Measurements from ENCODE around the gene TRAF1.

DNA sequence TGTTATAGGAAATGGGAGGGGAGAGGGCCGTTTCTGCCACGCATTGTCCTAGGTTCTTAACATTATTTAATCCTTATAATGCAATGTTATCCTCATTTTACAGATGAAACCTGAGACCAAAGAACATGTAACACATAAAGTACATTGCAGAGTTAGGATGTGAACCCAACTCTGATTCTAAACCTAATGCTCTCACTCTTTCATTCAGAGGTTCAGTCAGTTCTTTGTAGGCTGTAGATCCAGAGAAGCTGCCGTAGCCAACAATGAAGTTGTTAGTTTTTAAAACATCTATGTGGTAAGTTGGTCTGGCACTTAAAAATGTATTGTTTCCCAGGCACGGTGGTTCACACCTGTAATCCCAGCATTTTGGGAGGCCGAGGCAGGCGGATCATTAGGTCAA lies 73.4 kb downstream of the TRAF1 start:
- no peak for TF ChIP-seq POLR2A (IDR thresholded peaks at IDR 0.05)
- TF ChIP-seq, protein P1, sequence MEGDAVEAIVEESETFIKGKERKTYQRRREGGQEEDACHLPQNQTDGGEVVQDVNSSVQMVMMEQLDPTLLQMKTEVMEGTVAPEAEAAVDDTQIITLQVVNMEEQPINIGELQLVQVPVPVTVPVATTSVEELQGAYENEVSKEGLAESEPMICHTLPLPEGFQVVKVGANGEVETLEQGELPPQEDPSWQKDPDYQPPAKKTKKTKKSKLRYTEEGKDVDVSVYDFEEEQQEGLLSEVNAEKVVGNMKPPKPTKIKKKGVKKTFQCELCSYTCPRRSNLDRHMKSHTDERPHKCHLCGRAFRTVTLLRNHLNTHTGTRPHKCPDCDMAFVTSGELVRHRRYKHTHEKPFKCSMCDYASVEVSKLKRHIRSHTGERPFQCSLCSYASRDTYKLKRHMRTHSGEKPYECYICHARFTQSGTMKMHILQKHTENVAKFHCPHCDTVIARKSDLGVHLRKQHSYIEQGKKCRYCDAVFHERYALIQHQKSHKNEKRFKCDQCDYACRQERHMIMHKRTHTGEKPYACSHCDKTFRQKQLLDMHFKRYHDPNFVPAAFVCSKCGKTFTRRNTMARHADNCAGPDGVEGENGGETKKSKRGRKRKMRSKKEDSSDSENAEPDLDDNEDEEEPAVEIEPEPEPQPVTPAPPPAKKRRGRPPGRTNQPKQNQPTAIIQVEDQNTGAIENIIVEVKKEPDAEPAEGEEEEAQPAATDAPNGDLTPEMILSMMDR (IDR thresholded peaks at IDR 0.05), result no peak
